NCI-H748 treated with DMSO at 0.1 percent for 48 hours (cell line): ENCODE results near the gene IGIP.

Experiments used
- DNase-seq: peaks from one replicate; lab custom pipeline; 2025; lab: John Stamatoyannopoulos, UW

Gene IGIP

GRCh38 chr5:140111011-140111858 lies 14.5 kb upstream of the IGIP start:
- DNase-seq, result no peak

DNA sequence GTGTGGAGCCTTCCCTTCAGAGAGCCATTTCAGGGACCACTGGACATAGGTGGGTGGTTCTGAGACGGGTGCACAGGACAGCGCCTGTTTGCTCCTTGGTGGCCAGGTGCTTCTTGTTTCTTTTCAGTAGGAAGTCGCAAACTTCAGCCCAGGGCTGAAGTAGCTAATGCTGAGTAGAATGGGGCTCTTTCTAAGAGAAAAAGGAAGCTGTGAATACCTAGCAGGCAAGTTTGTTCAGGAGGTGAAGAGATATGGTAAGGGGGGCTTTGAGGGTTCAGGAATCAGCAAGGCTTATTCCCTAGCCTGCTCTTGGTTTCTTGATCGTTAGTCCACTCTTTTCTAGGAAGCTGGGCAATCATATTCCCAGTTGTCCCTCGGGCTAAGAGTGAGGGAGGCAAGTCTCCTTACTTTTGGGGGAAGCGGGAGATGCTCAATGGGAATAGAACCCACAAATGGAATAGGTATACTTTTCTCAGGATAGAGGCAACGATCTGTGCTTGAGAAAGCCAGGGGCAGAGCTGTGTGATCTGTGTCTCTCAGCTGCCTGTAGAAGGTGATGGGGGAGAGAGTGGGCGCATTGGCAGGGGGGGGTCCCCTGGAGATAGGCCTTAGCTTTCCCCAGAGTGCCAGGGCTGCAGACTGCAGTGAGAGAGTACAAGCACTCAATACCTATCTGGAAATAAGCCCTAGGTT lies 13.7 kb upstream of the IGIP start:
- DNase-seq, result no peak

GRCh38 chr5:140112685-140113179 lies 13.0 kb upstream of the IGIP start:
- no peak for DNase-seq

DNA sequence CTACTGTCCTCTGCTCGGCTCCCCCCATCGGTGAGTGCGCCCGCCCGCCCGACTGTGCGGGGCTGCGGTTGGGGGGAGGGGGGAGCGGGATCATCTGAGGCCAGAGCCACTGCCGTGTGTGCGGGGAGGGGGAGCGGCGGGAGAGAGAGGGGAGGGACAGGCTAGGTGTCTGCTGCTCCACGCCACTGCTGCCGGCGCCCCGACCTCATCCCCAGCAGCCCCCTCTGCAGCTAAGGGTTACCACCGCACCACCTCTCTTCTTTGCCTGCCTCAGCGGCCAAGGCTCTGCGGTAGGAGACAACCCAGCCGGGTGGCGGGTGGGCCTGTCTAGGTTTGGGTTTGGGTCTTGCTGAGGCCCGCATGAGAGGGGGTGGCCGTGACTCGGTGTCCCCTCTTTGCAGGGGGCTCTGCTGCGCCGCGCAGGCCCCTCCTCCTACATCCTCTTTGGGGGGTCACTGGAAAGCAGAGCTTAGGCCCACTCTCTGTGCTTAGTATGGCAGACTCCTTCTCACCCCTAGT lies 12.5 kb upstream of the IGIP start:
- no peak for DNase-seq

GRCh38 chr5:140113699-140114263 lies 12.0 kb upstream of the IGIP start, which contains the start of gene PURA:
TSS of gene PURA (plus strand) at chr5:140114109. CDS start at chr5:140114182, 73 bp downstream.
- peak; percentile 86 for DNase-seq

DNA sequence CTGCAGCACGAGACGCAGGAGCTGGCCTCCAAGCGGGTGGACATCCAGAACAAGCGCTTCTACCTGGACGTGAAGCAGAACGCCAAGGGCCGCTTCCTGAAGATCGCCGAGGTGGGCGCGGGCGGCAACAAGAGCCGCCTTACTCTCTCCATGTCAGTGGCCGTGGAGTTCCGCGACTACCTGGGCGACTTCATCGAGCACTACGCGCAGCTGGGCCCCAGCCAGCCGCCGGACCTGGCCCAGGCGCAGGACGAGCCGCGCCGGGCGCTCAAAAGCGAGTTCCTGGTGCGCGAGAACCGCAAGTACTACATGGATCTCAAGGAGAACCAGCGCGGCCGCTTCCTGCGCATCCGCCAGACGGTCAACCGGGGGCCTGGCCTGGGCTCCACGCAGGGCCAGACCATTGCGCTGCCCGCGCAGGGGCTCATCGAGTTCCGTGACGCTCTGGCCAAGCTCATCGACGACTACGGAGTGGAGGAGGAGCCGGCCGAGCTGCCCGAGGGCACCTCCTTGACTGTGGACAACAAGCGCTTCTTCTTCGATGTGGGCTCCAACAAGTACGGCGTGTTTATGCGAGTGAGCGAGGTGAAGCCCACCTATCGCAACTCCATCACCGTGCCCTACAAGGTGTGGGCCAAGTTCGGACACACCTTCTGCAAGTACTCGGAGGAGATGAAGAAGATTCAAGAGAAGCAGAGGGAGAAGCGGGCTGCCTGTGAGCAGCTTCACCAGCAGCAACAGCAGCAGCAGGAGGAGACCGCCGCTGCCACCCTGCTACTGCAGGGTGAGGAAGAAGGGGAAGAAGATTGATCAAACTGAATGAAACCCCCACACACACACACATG lies 11.2 kb upstream of the IGIP start:
- peak; percentile 55 for DNase-seq

- no peak for DNase-seq
Observed at GRCh38 chr5:140115186-140115500, 10.6 kb upstream of the IGIP start.

DNA sequence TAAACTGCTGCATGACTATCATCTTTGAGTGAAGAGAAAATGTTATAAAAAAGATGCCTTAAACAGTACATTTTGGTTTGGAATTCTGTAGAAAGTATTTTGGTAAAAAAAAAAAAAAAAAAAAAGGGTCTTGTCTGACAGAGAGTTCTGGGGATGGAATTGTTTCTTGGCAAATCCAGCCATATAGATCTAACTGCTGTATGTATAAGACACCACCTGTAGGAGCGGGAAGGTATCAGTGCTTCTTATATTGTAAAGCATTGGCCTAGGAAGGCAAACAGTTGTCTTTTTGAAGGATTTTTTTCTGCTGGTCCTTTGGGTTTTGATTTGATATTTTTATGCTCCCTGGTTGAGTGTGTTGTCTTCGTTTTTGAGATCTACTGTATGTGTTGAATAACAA lies 9.0 kb upstream of the IGIP start:
- DNase-seq, result no peak

- DNase-seq, result no peak
Observed at GRCh38 chr5:140117523-140117922, 8.2 kb upstream of the IGIP start.

GRCh38 chr5:140118302-140118936 lies 7.3 kb upstream of the IGIP start:
- no peak for DNase-seq

DNA sequence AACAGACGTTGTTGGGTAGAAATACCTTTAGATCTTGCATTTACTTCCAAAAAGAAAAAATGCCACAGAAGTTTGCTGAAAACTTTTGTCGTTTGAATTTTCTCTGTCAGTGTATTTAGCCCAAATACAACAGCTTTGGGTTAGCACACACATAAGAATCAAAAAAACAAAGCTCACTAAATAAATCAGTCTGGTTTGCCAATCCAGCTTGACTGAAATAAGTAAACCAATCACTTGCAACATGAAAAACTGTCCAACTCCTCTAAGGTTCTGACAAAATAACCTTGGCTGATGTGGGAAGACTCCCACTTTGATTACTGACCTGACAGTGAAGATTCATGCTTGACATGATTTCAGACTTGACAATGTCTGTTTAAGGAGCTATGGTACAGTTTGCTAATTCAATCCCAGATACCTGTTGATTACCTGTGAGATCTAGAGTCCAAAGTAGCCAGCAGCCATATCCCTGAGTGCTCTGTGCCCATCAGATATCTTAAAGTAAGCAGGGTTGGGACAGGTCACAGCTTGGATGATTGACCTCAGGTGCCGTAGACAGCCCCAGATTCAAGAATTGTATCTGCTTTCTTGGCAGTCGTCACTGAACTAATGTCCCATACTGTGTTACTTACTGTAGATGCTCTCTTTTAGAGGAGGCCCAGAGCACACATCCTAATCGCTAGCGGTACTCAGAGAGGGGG lies 727 bp downstream of the IGIP start:
- DNase-seq, result no peak

DNA sequence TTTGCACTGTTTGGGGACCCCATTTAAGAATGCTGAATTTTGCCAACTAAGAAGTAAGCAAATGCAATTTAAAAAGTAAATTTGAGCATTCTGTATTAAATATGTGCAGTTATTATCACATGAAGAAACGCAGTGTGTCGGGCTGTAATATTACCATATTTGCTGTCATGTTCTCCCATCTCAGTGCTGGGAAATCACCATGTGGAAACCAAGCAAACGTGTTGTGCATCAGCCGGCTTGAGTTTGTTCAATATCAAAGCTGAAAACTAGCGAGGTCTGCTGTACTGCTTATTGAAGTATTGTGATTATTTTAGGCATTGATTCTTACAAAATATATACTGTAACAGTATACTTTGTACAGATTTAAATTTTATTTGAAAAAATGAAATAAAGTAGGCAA lies 2.6 kb downstream of the IGIP start:
- no peak for DNase-seq

- DNase-seq, result no peak
Observed at GRCh38 chr5:140130949-140131733, 5.4 kb downstream of the IGIP start.

- no peak for DNase-seq
Observed at GRCh38 chr5:140131967-140132409, 6.3 kb downstream of the IGIP start.

DNA sequence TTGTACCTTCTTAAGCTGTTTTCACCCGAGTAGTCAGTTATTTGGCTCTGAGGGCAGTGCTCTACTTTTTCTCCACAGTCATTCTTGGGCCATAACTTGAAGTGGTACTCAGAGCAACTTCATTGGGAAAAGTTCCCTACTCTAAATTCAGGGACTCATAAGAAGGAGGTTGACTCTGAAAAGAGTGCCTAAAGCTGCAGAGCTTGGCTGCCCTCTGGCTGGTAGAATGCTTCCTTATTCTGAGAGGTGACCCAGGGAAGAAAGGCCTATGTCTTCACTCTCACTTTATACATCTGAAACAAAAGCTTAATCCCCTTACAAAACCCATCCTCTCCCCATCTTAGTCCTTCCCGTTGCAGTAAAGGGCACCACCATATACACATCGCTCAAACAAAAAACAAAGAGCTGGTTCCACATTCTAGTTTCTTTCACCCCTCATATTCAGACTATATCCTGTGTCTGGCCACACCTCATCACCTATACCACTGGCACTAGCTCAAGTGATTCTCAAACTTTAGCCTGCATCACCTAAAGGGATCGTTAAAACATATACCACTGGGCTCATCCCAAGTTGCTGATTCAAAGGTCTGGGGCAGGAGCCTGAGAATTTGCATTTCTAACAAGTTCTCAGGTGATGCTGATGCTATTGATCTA lies 7.9 kb downstream of the IGIP start:
- no peak for DNase-seq

DNA sequence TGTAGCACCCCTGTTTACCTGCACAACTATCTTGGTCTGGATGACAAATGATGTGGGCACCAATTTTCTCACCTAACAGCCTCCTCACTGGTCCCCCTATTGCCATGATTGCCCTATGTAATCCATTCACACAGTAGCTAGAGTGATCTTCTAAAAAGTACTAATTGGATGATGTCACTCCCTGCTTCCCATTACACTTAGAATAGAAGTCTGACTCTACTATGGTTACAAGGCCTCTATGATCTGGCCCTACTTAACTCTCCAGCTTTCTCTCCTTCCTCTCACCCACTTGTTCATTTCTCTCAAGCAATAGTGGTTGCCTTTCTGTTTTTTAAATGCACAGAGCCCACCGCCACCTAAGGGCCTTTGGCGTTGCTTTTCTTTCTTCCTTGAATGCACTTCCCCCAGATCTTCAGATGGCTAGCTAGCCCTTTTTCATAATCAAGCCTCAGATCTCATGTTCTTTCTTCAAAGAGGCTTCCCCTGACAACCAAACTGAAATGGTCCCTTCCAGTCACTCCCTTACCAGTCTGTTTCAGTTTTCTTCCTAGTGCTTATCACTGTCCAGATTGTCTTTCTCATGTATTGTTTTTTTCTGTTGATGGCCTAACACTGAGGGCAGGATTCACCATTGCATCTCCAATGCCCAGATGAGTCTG lies 8.7 kb downstream of the IGIP start:
- DNase-seq, result no peak

DNA sequence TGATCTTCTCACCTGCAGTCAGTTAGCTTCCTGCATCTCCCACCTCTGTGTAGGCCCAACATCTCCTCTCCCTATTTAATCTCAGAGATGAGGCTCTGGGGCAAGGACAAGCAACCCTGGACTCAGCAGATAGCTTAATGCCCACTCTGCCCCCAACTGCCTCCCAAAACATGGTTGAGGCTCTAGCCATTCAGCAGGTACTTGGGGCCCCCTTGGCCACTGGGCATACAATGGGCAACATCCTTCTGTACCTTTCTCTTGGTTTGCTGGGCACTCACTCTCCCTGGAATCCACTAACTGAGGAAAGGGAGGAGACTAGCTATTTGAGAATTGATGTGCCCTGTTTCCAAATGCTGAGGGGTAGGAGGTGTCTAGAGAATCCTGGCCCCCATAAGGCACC lies 9.4 kb downstream of the IGIP start:
- no peak for DNase-seq

- DNase-seq, result no peak
Observed at GRCh38 chr5:140136624-140137023, 10.9 kb downstream of the IGIP start.

GRCh38 chr5:140140435-140140834 lies 14.7 kb downstream of the IGIP start:
- no peak for DNase-seq
